ENCODE data around the gene GSN.

- TF ChIP-seq CTCF (IDR thresholded peaks at IDR 0.05 in 4 of 5, conservative IDR thresholded peaks at IDR 0.05 in 1 of 5) (no peak), POLR2A (IDR thresholded peaks at IDR 0.05) (no peak)
Observed at GRCh38 chr9:121303456-121304451, 35.8 kb downstream of the GSN start.
